Activated CD8-positive, alpha-beta T cell treated with anti-CD3 and anti-CD28 coated beads for 36 hours (primary cell): ENCODE results near the gene SECISBP2L. TPM values are rescaled to one million over a fixed set of nuclear protein-coding genes. Genes with fewer than 3 reads are reported as not detected.

Experiments
- ATAC-seq: fragments of 200-7000 bp; cut with Tn5 transposase; one replicate; pipeline ENCODE4 v1.10.0; 2021; ENCODE audit warnings: mild to moderate bottlenecking, moderate library complexity
- CTCF ChIA-PET: fragments of 350-600 bp; sonication (Branson Sonifier 250); formaldehyde crosslinking; loops from one replicate; lab custom pipeline; 2021; ENCODE audit warnings: antibody characterized with exemption; lab: Charles Lee
- POLR2A ChIA-PET: fragments of 350-600 bp; sonication (Branson Sonifier 250); formaldehyde crosslinking; loops from one replicate; lab custom pipeline; 2021; ENCODE audit warnings: antibody characterized with exemption; lab: Charles Lee
- DNase-seq: peaks from one replicate; pipeline ENCODE4 v3.0.0-alpha.2; 2020
- H3K27ac Mint-ChIP-seq: one replicate; pipeline ENCODE4 v1.8.0; 2021; ENCODE audit warnings: mild to moderate bottlenecking, mixed read lengths
- H3K27me3 Mint-ChIP-seq: one replicate; pipeline ENCODE4 v1.8.0; 2021; ENCODE audit warnings: mixed read lengths
- H3K36me3 Mint-ChIP-seq: one replicate; pipeline ENCODE4 v1.8.0; 2021; ENCODE audit warnings: low read depth, mixed read lengths
- H3K4me1 Mint-ChIP-seq: one replicate; pipeline ENCODE4 v1.8.0; 2021; ENCODE audit warnings: low read depth, mixed read lengths
- H3K4me3 Mint-ChIP-seq: one replicate; pipeline ENCODE4 v1.8.0; 2021; ENCODE audit warnings: mild to moderate bottlenecking, moderate library complexity, mixed read lengths
- H3K9me3 Mint-ChIP-seq: one replicate; pipeline ENCODE4 v1.8.0; 2021; ENCODE audit warnings: mixed read lengths
- intact Hi-C: fragments of 100-400 bp; cut with micrococcal nuclease; formaldehyde crosslinking; loops from one replicate; pipeline ENCODE4 v1.10.0; 2022
- total RNA-seq, 2 experiments: library from RNA; stranded (reverse); gene quantifications; one replicate each; pipeline ENCODE4 v1.2.3, GENCODE V29; 2021
- TF ChIP-seq, protein P1 (sequence below): fragments of 200-600 bp; IDR thresholded peaks from one replicate; pipeline ENCODE4 v1.8.0; 2022; ENCODE audit warnings: antibody characterized with exemption, mild to moderate bottlenecking

The SECISBP2L gene
- total RNA-seq, 2 experiments from 2014 or later: 17.9 to 19.6 TPM

DNA sequence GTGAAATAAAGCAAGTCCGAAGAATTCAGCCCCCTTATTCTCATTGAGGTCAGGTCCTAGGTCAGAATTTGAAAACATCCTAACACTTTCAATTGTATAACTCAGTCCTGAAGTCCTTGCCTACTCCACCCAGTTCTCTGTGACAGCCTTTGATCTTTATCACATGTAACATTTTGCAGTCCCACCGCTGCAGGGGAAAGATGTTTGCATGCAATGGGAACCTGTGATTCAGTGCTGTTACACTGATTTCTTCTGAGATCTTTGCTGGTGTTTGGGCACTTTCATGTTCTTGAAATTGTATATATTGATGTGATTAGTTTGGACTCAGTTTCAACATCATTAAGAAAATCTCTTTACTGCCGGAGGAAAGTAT is 18.0 kb upstream of the SECISBP2L start:
- intact Hi-C loops: no loop called here
- ChIA-PET POLR2A (interaction anchor here (0.9 kb wide), 1 partner anchor 90 kb away, joined by 6 read pairs; no protein-coding TSS in a partner anchor), CTCF (no interaction called here)
- Mint-ChIP-seq H3K27ac (no peak overlapping the region), H3K4me1 (peaks cover 7% of the 10 kb centered on the region), H3K4me3 (no peak overlapping the region), H3K36me3 (peaks cover 1% of the 10 kb centered on the region), H3K27me3 (peaks cover 1% of the 10 kb centered on the region), H3K9me3 (no peaks in the 10 kb centered on the region)
- DNase-seq (no peak), ATAC-seq (no peak)
- TF ChIP-seq, protein P1, sequence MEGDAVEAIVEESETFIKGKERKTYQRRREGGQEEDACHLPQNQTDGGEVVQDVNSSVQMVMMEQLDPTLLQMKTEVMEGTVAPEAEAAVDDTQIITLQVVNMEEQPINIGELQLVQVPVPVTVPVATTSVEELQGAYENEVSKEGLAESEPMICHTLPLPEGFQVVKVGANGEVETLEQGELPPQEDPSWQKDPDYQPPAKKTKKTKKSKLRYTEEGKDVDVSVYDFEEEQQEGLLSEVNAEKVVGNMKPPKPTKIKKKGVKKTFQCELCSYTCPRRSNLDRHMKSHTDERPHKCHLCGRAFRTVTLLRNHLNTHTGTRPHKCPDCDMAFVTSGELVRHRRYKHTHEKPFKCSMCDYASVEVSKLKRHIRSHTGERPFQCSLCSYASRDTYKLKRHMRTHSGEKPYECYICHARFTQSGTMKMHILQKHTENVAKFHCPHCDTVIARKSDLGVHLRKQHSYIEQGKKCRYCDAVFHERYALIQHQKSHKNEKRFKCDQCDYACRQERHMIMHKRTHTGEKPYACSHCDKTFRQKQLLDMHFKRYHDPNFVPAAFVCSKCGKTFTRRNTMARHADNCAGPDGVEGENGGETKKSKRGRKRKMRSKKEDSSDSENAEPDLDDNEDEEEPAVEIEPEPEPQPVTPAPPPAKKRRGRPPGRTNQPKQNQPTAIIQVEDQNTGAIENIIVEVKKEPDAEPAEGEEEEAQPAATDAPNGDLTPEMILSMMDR: no peak

DNA sequence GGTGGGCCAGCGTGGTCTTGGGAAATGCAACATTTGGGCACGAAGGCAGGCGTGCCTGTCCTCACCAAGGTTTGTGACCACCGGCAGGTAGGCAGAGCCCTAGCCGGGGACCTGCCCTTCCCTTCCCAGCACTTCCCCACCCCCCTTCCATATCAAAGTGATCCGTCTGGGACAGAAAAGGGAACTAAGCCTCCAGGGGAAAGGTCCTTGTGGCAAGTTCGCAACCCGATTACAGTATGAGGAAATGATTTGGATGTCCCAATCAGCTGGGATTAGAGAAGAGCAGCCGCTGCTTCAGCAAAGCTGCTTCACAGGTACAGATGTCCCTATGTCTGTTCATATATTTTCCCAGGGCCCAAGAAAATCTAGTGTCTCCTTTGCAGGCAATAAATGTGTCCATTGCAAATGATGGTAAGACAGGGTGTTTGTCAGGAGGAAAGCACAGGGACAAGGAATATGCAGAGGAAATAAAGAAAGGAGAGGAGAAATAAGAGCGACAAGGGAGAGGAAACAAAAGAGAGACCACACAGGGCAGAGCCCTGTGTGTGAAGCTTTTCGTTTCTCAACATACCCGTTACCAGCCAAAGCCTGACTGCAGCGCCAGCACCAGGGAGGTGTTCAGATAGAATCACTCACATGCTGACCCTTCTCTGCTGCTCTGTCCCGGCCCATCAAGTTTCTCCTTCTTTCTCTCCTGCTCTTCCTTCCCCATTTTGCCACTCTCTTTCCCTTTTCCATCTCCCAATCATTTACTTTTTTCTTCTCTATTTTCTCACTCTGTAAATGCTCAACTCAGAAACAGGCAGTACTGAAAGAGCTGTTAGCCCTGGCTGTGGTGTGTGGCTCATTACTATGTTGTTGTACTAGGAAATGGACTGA is 17.4 kb upstream of the SECISBP2L start:
- H3K4me1 Mint-ChIP-seq: peaks cover 7% of the 10 kb centered on the region
- H3K27me3 Mint-ChIP-seq: peaks cover 1% of the 10 kb centered on the region
- DNase-seq (no peak), ATAC-seq (no peak)
- intact Hi-C loops: no loop called here
- TF ChIP-seq, protein P1: no peak
- ChIA-PET POLR2A (no interaction called here), CTCF (no interaction called here)
- H3K9me3 Mint-ChIP-seq: no peaks in the 10 kb centered on the region
- no peak overlapping the region for H3K27ac Mint-ChIP-seq
- no peak overlapping the region for H3K4me3 Mint-ChIP-seq
- peaks cover 1% of the 10 kb centered on the region for H3K36me3 Mint-ChIP-seq

DNA sequence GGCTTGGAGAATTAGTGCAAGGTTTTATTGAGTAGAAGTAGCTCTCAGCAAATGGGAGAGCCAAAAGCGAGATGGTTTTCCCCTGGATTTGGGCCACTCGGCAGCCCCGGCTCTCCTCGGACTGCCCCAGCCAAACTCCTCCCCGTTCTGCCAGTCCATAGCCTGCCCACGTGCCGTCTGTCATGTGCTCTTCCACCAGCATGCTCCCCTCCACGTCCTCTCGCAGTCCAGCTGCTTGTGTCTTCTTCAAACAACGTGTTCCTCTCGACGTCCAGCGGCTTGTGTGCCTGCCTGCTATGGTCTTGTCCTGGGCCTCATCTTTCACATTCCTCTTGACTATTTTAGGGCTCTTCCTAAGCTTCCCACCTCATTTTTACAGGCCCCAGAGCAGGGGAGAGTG is 16.7 kb upstream of the SECISBP2L start:
- Mint-ChIP-seq H3K36me3 (no peaks in the 10 kb centered on the region), H3K27ac (no peak overlapping the region), H3K4me1 (peaks cover 7% of the 10 kb centered on the region), H3K9me3 (no peaks in the 10 kb centered on the region), H3K27me3 (no peaks in the 10 kb centered on the region), H3K4me3 (no peak overlapping the region)
- intact Hi-C loops: no loop called here
- ATAC-seq (no peak), DNase-seq (no peak)
- CTCF ChIA-PET: interaction anchor here (1.1 kb wide), 1 partner anchor 21 kb away, joined by 3 read pairs; no protein-coding TSS in a partner anchor
- POLR2A ChIA-PET: no interaction called here
- TF ChIP-seq, protein P1: no peak

DNA sequence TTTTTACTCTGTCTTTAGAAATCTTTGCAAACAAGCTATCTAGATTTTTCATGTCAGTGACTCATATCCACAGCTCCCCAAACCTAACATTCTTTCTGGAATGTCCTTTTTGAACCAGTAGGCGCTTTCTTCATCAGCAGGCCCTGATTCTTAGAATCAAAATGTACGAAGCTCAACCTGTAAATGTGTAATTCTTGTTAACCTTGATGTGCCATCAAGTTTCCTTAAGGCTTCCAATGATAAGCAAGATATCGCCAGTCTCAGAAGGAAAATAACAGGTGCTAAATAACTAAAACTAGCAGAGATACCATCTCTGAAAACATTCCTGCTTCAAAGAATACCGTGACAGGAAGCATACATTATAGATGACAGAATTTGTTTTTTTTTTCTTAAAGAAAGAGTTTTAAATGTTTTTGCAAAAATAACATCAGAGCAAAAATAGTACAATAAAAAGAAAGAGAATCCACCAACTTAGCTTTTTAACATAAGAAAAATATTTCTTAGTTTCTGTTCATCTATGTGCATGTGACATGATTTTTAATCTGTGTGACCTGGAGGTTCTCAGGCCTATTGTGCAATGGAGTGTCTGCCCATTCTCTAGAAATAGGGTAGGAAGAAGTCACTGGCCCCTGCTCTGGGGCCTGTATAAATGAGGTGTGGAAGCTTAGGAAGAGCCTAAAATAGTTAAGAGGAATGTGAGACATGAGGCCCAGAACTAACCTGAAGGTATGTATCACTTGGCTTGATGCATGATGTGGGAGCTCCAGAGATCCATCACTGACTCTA is 14.7 kb upstream of the SECISBP2L start:
- intact Hi-C loops: no loop called here
- H3K9me3 Mint-ChIP-seq: no peaks in the 10 kb centered on the region
- TF ChIP-seq, protein P1: no peak
- CTCF ChIA-PET: interaction anchor here (0.6 to 0.9 kb wide), 2 partner anchors 11 to 86 kb away, joined by 3 to 4 read pairs; no protein-coding TSS in a partner anchor
- ATAC-seq (no peak), DNase-seq (no peak)
- H3K4me3 Mint-ChIP-seq: no peak overlapping the region
- H3K27ac Mint-ChIP-seq: no peak overlapping the region
- peaks cover 7% of the 10 kb centered on the region for H3K4me1 Mint-ChIP-seq
- no peaks in the 10 kb centered on the region for H3K36me3 Mint-ChIP-seq
- POLR2A ChIA-PET: interaction anchor here (0.6 kb wide), 2 partner anchors 22 to 982 kb away, joined by 3 read pairs; no protein-coding TSS in a partner anchor
- H3K27me3 Mint-ChIP-seq: no peaks in the 10 kb centered on the region
